Right hindlimb (tissue), 1 donor: ENCODE measurements around the gene CLIC4.
"Not testable (repeated sequence)": the region's sequence is repeated elsewhere in the genome, so short reads cannot be mapped to it uniquely, and the experiment has no call there.

Source experiments
- DNase-seq: peaks from one replicate; pipeline ENCODE4 v3.0.0-alpha.2; 2018

CLIC4 gene

GRCh38 chr1:24744911-24745710 is at the start of gene CLIC4:
TSS of gene CLIC4 (plus strand) at chr1:24745447. CDS start at chr1:24745554, 107 bp downstream.
- DNase-seq = peak; percentile 99

- no peak for DNase-seq
These were observed 49.0 kb upstream of the CLIC4 start for GRCh38 chr1:24696041-24696755.

GRCh38 chr1:24696756-24697330 is 48.4 kb upstream of the CLIC4 start:
- no peak for DNase-seq

GRCh38 chr1:24697453-24698001 is 47.7 kb upstream of the CLIC4 start:
- not testable (repeated sequence) for DNase-seq

- not testable (repeated sequence) for DNase-seq
These were observed 46.9 kb upstream of the CLIC4 start for GRCh38 chr1:24698326-24698725.

GRCh38 chr1:24699628-24700027 is 45.6 kb upstream of the CLIC4 start:
- DNase-seq = no peak

- peak; percentile 89 for DNase-seq
These were observed 42.5 kb upstream of the CLIC4 start for GRCh38 chr1:24702511-24703293.

- DNase-seq = peak; percentile 28
These were observed 40.6 kb upstream of the CLIC4 start for GRCh38 chr1:24704411-24705259.

- peak; percentile 91 for DNase-seq
These were observed 39.8 kb upstream of the CLIC4 start for GRCh38 chr1:24705260-24706073.

- DNase-seq = not testable (repeated sequence)
These were observed 39.2 kb upstream of the CLIC4 start for GRCh38 chr1:24706074-24706389.

- no peak for DNase-seq
These were observed 37.6 kb upstream of the CLIC4 start for GRCh38 chr1:24707687-24708086.

- no peak for DNase-seq
These were observed 36.3 kb upstream of the CLIC4 start for GRCh38 chr1:24708938-24709337.

GRCh38 chr1:24709791-24710441 is 35.3 kb upstream of the CLIC4 start:
- no peak for DNase-seq

- DNase-seq = no peak
These were observed 33.9 kb upstream of the CLIC4 start for GRCh38 chr1:24711329-24711728.

- no peak for DNase-seq
These were observed 32.1 kb upstream of the CLIC4 start for GRCh38 chr1:24713176-24713575.

- DNase-seq = no peak
These were observed 31.5 kb upstream of the CLIC4 start for GRCh38 chr1:24713736-24714135.

- no peak for DNase-seq
These were observed 30.3 kb upstream of the CLIC4 start for GRCh38 chr1:24714859-24715520.

- DNase-seq = no peak
These were observed 29.6 kb upstream of the CLIC4 start for GRCh38 chr1:24715658-24716057.

- DNase-seq = no peak
These were observed 27.2 kb upstream of the CLIC4 start for GRCh38 chr1:24717887-24718650.
